HepG2 (cell line): ENCODE measurements around the gene PRSS16. TPM values are rescaled to one million over a fixed set of nuclear protein-coding genes. Genes with fewer than 3 reads are reported as not detected.

ENCODE experiments used
- KLF16 ChIP-seq, 2 experiments: sonication (generic) in 1 of 2; formaldehyde crosslinking in 1 of 2; IDR thresholded peaks; 2 replicates each; pipeline versions ENCODE4 v1.6.1 to v1.8.0; 2016 to 2023; ENCODE audit warnings: missing genetic modification reagents in 2 of 2, missing compliant biosample characterization in 1 of 2
- MIER3 ChIP-seq: IDR thresholded peaks from 2 replicates; pipeline ENCODE4 v1.6.1; 2016; ENCODE audit warnings: missing compliant biosample characterization, borderline replicate concordance
- MIXL1 ChIP-seq: IDR thresholded peaks from 2 replicates; pipeline ENCODE4 v1.6.1; 2016
- SOX13 ChIP-seq, 3 experiments: fragments of 450-650 bp in 1 of 3; sonication (generic) in 1 of 3; formaldehyde crosslinking in 1 of 3; IDR thresholded peaks in 2 of 3; conservative IDR thresholded peaks in 1 of 3; 2 replicates each; pipeline versions ENCODE4 v1.5.0 to v1.6.1; 2016 to 2020; ENCODE audit warnings: antibody characterized with exemption in 1 of 3, mild to moderate bottlenecking in 1 of 3, missing compliant biosample characterization in 1 of 3, missing genetic modification reagents in 1 of 3, moderate library complexity in 1 of 3
- SP140L ChIP-seq: sonication (generic); formaldehyde crosslinking; IDR thresholded peaks from 2 replicates; pipeline ENCODE4 v1.4.0; 2020; ENCODE audit warnings: missing genetic modification reagents, borderline replicate concordance
- SSRP1 ChIP-seq: IDR thresholded peaks from 2 replicates; pipeline ENCODE4 v1.6.1; 2016; ENCODE audit warnings: control low read depth
- ZMYM4 ChIP-seq: sonication (generic); formaldehyde crosslinking; IDR thresholded peaks from 2 replicates; pipeline ENCODE4 v1.8.1; 2023; ENCODE audit warnings: mild to moderate bottlenecking, missing genetic modification reagents
- ZNF549 ChIP-seq: sonication (generic); formaldehyde crosslinking; IDR thresholded peaks from 2 replicates; pipeline ENCODE4 v1.5.0; 2020; ENCODE audit warnings: missing genetic modification reagents
- ZNF563 ChIP-seq: sonication (generic); formaldehyde crosslinking; IDR thresholded peaks from 2 replicates; pipeline ENCODE4 v1.8.0; 2022; ENCODE audit warnings: mild to moderate bottlenecking, moderate library complexity, missing genetic modification reagents
- ZNF609 ChIP-seq: sonication (generic); formaldehyde crosslinking; IDR thresholded peaks from 2 replicates; pipeline ENCODE4 v1.4.0; 2020; ENCODE audit warnings: mild to moderate bottlenecking, missing genetic modification reagents, borderline replicate concordance
- ZNF777 ChIP-seq: sonication (generic); formaldehyde crosslinking; IDR thresholded peaks from 2 replicates; pipeline ENCODE4 v1.4.0; 2020; ENCODE audit warnings: missing genetic modification reagents
- ZNF788 ChIP-seq: sonication (generic); formaldehyde crosslinking; IDR thresholded peaks from 2 replicates; pipeline ENCODE4 v1.5.0; 2020; ENCODE audit warnings: mild to moderate bottlenecking, missing genetic modification reagents, borderline replicate concordance
- ZSCAN5A ChIP-seq: sonication (generic); formaldehyde crosslinking; IDR thresholded peaks from 2 replicates; pipeline ENCODE4 v1.8.0; 2022; ENCODE audit warnings: mild to moderate bottlenecking, missing genetic modification reagents, borderline replicate concordance
- polyA plus RNA-seq, 8 experiments: library from polyadenylated mRNA; depleted of rRNA in 3 of 8; stranded (reverse) in 7 of 8; unstranded in 1 of 8; fragments of >200 nt; fragmentation: Illumina TruSeq in 4 of 8; extraction: Trizol in 4 of 8; gene quantifications; 2 replicates each; pipeline versions ENCODE4 v1.2.1 to v1.2.3, GENCODE V29; 2011 to 2016; ENCODE audit warnings: low read depth in 4 of 8, missing spikeins in 1 of 8, mixed read lengths in 1 of 8; ENCODE audit not compliant: insufficient read depth in 1 of 8
- total RNA-seq, 5 experiments: library from RNA; depleted of rRNA; stranded (reverse); fragments of >200 nt; fragmentation: Illumina TruSeq; extraction: Trizol; gene quantifications; 2 replicates each; pipeline ENCODE4 v1.2.3, GENCODE V29; 2016; ENCODE audit warnings: low read depth in 1 of 5
- TF ChIP-seq, protein P1 (sequence below): IDR thresholded peaks from 2 replicates; pipeline ENCODE4 v1.6.1; 2012; ENCODE audit warnings: low read depth, low read length, improper control_type of control experiment

The PRSS16 gene
- total and polyA plus RNA-seq, 2 of the 13 experiments (the other 11 are each of a cell fraction or from before 2014, with no cell fraction given), result not detected

GRCh38 chr6:27295301-27296079, 48.0 kb downstream of the PRSS16 start (continued):
- peak; percentile 80; the same call in 1 of the 2 replicates for TF ChIP-seq MIXL1 (CRISPR knock-in tag)
- peak; percentile 68; the same call in 1 of the 2 replicates for TF ChIP-seq MIER3 (CRISPR knock-in tag)
- no peak for TF ChIP-seq ZNF788 (CRISPR knock-in tag)
- no peak; the same call in 1 of the 2 replicates for TF ChIP-seq ZMYM4 (CRISPR knock-in tag)
- TF ChIP-seq, protein P1, sequence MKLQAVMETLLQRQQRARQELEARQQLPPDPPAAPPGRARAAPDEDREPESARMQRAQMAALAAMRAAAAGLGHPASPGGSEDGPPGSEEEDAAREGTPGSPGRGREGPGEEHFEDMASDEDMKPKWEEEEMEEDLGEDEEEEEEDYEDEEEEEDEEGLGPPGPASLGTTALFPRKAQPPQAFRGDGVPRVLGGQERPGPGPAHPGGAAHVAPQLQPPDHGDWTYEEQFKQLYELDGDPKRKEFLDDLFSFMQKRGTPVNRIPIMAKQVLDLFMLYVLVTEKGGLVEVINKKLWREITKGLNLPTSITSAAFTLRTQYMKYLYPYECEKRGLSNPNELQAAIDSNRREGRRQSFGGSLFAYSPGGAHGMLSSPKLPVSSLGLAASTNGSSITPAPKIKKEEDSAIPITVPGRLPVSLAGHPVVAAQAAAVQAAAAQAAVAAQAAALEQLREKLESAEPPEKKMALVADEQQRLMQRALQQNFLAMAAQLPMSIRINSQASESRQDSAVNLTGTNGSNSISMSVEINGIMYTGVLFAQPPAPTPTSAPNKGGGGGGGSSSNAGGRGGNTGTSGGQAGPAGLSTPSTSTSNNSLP, result 0 out of 2 replicates have a peak, but pooled peaks have one; percentile 52
- TF ChIP-seq ZNF609 (CRISPR knock-in tag), result no peak
- no peak for TF ChIP-seq ZNF563 (CRISPR knock-in tag)
- TF ChIP-seq KLF16 (CRISPR knock-in tag; IDR thresholded peaks at IDR 0.05), result peak in 1 of 2 experiments; percentile 80; a peak in 2 of 4 replicates
- TF ChIP-seq ZNF549 (CRISPR knock-in tag), result no peak
- TF ChIP-seq SSRP1 (CRISPR knock-in tag), result 0 out of 2 replicates have a peak, but pooled peaks have one; percentile 28
- TF ChIP-seq ZSCAN5A (CRISPR knock-in tag), result no peak
- TF ChIP-seq SP140L (CRISPR knock-in tag), result no peak
- TF ChIP-seq ZNF777 (CRISPR knock-in tag), result 0 out of 2 replicates have a peak, but pooled peaks have one; percentile 21
- no peak for TF ChIP-seq SOX13 (IDR thresholded peaks at IDR 0.05)
- TF ChIP-seq SOX13 (CRISPR knock-in tag; conservative IDR thresholded peaks at IDR 0.05 in 1 of 2, IDR thresholded peaks at IDR 0.05 in 1 of 2), result no peak
